ENCODE data around the gene OTUD3.

DNA sequence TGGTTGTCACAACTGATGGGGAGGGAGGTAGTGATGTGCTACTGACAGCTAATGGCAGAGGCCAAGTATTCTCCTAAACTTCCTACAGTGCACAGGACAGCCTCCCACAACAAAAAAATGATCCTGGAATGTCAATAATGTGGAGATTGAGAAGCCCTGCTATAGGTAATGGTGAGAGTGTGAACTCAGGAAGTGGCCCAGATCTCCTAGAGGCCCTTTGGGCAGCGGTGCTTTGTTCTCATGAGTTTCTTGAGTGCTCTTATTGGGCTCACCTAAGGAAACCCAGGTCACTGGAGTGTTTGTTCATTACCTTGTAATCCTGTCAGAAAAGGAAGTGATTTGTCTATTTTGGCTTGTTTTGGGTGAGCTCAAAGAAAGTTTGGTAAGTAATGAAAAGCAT, 5.9 kb downstream of the OTUD3 start:
- TF ChIP-seq POLR2A (IDR thresholded peaks at IDR 0.05; ENCODE audit: low read length) = no peak
- no peak for TF ChIP-seq GATA1 (IDR thresholded peaks at IDR 0.05; ENCODE audit: low read depth, low read length)
